22Rv1 (cell line): ENCODE data around the gene LAMTOR1.

Experiments
- H3K27ac ChIP-seq: fragments of 450-650 bp; 2 replicates; pipeline ENCODE4 v1.5.1; 2017
- ZFX ChIP-seq: fragments of 450-650 bp; IDR thresholded peaks from 2 replicates; pipeline ENCODE4 v1.6.1; 2017; ENCODE audit warnings: antibody characterized with exemption, borderline replicate concordance
- TF ChIP-seq, protein P1 (sequence below): fragments of 450-650 bp; IDR thresholded peaks from 2 replicates; pipeline ENCODE4 v1.5.1; 2017; ENCODE audit warnings: mild to moderate bottlenecking

Gene LAMTOR1

DNA sequence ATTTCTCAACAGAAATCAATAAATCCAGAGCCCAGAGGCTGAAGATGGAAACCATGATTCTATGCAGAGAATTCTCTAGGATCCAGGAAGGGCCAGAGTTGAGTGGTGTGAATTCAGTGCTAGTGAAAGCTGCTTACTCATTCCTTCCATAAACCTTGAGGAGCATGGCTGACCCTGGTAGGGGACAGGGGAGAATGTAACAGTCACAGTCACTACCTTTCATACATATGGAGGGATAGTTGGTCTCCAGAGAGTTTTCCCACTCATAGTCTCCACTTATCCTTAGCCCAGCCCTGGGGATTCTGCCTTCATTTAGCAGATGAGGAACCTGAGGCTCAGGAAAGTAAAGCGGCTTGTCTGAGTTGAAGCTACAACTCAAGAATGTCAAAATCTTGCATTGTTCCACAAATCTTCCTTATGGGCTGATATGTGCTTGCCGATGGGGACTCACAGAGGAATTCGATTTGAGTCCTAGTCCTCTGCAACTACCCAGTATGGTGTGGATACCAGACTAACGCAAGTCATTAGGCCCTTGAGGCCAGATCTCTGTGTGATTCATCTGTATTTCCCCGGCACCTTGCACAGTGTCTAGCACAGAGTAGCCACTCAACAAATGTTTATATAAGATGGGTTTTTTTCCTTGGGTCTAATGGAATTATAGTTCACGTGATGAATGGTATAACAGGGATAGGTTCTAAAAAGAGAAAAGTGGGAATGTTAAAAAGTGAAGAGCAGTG, 13.1 kb upstream of the LAMTOR1 start:
- H3K27ac ChIP-seq, result no peak overlapping the region
- no peak for TF ChIP-seq ZFX
- TF ChIP-seq, protein P1, sequence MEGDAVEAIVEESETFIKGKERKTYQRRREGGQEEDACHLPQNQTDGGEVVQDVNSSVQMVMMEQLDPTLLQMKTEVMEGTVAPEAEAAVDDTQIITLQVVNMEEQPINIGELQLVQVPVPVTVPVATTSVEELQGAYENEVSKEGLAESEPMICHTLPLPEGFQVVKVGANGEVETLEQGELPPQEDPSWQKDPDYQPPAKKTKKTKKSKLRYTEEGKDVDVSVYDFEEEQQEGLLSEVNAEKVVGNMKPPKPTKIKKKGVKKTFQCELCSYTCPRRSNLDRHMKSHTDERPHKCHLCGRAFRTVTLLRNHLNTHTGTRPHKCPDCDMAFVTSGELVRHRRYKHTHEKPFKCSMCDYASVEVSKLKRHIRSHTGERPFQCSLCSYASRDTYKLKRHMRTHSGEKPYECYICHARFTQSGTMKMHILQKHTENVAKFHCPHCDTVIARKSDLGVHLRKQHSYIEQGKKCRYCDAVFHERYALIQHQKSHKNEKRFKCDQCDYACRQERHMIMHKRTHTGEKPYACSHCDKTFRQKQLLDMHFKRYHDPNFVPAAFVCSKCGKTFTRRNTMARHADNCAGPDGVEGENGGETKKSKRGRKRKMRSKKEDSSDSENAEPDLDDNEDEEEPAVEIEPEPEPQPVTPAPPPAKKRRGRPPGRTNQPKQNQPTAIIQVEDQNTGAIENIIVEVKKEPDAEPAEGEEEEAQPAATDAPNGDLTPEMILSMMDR, result no peak

DNA sequence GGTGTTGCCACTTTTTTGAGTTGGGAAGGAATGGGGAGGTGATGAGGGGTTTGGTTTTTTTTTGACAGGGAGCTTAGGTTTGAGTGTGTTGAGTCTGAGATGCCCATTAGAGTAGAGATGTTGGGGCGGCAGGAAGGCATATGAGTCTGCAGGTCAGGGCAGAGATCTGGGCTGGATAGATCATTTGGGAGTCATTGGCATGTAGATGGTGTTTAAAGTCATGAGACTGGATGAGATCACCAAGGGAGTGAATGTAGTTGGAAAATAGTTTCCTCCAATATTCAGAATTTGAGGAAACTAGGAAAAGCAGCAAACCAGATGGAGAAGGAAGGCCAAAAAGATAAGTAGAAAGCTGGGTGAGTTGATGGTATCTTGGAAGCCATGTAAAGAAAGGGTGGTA, 11.5 kb upstream of the LAMTOR1 start:
- no peak overlapping the region for H3K27ac ChIP-seq
- TF ChIP-seq, protein P1, result no peak
- no peak for TF ChIP-seq ZFX

DNA sequence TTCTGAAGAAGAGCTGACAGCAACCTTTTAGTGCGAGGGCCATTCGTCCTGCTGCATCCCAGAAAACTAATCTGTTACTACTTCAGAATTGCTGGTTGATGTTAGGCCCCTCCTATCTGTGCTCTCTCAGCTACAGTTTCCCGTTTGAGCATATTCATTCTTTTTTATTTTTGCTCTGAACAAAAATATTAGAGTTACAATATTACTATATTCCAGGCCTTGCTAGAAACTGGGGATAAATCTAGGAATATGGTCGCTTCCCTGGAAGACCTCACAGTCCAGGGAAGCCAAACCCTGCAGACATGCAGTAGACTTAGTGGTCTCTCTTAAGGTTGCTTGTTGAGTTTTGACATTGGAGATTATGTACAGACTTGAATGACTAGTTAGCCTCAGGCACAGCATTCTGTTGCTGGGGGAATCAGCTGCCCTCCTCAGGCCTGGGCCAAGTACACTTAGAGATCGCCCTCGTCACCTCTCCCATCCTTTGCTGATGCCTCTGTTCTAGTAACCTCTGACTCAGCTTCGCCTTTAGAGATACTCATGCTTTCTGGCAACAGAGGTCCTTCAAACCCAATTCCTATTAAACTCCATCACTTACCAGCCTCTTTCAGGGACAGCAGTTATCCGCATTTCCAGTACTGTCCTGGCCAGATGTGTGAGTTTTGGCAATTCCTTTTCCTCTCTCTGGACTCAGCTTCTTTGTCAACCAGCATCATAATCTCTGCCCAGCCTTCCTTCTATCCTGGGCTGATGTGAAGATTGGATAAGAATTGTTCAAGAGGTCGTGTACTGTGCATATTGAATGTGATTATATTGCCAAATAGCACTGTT, 10.1 kb upstream of the LAMTOR1 start:
- TF ChIP-seq, protein P1, result no peak
- no peak for TF ChIP-seq ZFX
- peak overlapping the region; percentile 91 for H3K27ac ChIP-seq

DNA sequence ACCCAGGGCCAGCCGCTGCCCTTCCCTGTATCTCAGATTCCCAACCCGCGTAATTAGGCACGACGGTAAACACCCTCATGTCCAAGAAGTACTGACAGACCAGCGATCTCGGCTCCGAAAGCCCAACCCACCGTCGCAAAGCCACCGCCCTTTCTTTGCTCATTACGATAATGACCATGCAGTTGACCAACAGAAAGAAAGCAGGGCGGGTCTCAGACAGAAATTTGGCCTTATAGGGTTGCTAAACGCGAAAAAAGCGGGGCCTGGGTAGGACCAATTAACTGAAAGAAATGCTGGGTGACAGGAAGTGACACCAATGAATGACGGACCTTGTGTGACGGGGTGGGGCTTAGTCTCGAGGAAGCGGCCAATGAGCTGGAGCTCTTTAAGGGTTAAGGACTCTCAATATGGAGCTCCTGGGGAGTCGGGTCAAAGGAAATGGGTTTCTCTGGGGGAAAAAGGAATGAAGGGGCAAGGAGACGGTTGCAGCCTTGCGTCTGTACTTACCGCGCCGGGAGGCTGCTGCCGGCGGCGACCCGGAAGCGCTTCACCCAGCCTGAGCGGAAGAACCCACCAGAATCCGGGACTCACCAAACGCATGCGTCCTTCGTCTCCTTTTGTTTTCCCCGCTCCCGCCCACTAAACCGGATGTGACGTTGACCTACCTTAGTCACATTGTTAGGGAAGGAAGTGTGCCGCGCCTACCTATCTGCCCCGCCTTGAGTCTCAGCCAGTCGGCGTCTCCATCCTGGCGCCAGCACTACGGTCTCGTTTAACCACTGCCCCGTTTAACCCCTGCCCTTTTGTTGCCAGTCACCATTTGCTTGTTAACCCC, 9.3 kb upstream of the LAMTOR1 start, which contains the start of gene ANAPC15:
TSS of gene ANAPC15 (minus strand) at position 553 of the 835 bp plus-strand sequence. CDS start 1,419 bp downstream, outside the sequence.
- peak within 1 kb of the TSS; percentile 91 for H3K27ac ChIP-seq
- TF ChIP-seq ZFX, result no peak
- TF ChIP-seq, protein P1, result no peak

DNA sequence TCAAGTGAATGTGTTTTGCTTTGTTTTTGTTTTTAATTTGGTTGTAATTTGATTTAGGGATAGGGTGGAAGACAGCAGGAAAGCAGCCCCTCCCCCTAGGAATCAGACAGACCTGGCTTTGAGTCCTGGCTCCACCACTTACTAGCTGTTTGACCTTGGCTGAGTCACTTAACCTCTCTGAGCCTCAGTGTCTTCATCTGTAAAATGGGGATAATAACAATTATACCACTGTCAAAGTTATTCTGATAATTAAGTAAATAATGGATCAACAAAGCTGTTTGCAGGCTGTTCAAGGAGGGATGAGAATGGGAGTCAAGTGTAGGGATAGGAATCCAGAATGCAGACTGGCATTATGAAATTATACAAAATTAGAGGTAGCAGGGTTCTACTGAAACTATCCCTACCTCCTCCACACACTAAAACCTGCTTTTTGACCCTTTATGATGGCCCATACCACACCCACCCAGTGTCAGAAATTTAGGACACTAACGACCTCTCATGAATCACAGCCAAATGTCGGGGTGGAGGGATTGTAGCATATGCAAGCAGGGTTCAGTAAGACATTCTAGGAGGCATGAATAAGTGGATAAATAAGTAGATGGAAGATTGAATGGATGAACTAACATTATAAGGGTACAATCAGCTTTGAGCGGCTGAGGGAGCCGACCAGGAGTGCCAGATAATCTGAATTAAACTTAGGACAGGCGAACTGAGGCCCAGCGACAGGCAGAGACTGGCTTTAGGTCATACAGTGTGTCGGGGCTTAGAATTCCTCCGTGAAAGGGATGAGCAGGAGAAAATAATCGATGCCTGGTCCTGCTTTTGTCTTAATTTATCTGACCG, 8.4 kb upstream of the LAMTOR1 start:
- no peak for TF ChIP-seq ZFX
- TF ChIP-seq, protein P1, result no peak
- peak overlapping the region; percentile 91 for H3K27ac ChIP-seq

DNA sequence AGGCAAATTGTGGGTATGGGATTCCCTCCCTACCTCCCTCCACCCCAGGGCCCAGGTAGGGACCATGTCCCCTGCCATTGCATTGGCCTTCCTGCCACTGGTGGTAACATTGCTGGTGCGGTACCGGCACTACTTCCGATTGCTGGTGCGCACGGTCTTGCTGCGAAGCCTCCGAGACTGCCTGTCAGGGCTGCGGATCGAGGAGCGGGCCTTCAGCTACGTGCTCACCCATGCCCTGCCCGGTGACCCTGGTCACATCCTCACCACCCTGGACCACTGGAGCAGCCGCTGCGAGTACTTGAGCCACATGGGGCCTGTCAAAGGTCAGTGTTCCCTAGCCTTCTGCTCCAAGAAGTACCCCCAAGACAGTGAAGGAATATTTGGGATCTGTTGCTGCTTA, 2.8 kb upstream of the LAMTOR1 start, which contains the start of gene TOMT:
TSS of gene TOMT (plus strand) at position 37 of the 400 bp plus-strand sequence. CDS start at position 65, 28 bp downstream.
- peak within 1 kb of the TSS; percentile 82; the same call in 1 of the 2 replicates for H3K27ac ChIP-seq
- TF ChIP-seq, protein P1, result no peak
- TF ChIP-seq ZFX, result no peak
